ENCODE measurements around the gene PARD3B.

PARD3B gene

DNA sequence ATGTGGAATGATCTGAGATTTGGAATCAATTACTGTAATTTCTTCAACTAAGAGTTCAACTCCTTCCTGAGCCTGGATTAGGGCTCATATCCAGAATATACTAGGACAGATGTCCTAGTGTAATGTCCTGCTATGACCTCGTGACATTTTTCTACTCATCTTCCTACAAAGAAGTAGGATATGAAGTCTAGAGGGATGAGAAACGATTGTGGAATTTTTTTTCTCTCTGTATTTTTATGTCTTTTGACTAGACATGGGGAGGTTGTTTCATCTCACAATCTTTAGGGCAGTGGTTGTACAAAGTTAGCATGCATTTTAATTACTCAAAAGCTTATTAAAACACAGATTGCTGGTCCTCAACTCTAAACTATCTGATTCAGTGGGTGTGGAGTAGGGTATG, 203.0 kb downstream of the PARD3B start:
- no peak for FAIRE-seq
- TF ChIP-seq POLR2A (IDR thresholded peaks at IDR 0.05; ENCODE audit: low read depth, low read length) = no peak
- TF ChIP-seq TAF1 (IDR thresholded peaks at IDR 0.05; ENCODE audit: borderline replicate concordance, low read depth, low read length) = no peak
- TF ChIP-seq POLR2AphosphoS5 (IDR thresholded peaks at IDR 0.05; ENCODE audit: low read depth, low read length) = no peak
- no peak for DNase-seq (ENCODE audit: insufficient read length)

DNA sequence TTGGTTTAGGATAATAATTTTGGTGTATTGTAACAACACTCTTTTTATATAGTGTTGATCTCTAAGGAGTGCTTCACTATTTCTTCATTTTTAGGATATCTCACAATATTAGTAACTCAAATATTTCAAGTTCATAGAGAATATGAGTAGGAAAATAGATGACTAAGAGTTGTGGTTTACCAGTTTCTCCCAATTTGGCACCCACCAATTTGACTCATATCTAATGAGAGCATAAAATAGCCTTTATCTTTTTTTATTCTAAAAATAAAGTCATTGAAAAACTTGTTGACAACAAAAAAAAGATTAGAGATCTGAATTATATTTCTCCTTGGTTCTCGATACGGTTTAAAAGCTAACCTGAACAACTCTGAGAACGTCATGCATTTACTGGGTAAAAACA, 204.0 kb downstream of the PARD3B start:
- no peak for TF ChIP-seq TAF1 (IDR thresholded peaks at IDR 0.05; ENCODE audit: borderline replicate concordance, low read depth, low read length)
- TF ChIP-seq POLR2A (IDR thresholded peaks at IDR 0.05; ENCODE audit: low read depth, low read length) = no peak
- TF ChIP-seq POLR2AphosphoS5 (IDR thresholded peaks at IDR 0.05; ENCODE audit: low read depth, low read length) = no peak
- DNase-seq (ENCODE audit: insufficient read length) (no peak), FAIRE-seq (no peak)

DNA sequence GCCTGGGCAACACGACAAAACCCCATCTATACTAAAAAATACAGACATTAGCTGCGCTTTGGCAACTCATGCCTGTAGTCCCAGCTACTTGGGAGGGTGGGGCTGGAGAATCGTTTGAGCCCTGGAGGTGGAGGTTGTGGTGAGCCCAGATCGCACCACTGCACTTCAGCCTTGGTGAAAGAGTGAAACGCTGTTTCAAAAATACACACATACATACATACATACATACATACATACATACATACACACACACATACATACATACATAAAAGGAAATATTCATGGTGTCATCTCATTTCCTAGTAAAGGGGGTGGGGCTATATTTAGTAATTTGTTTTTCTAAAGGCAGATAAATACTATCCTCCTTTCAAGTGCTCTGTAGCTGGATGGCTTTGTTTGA, 205.1 kb downstream of the PARD3B start:
- FAIRE-seq (no peak), DNase-seq (ENCODE audit: insufficient read length) (no peak)
- TF ChIP-seq POLR2A (IDR thresholded peaks at IDR 0.05; ENCODE audit: low read depth, low read length) (no peak), POLR2AphosphoS5 (IDR thresholded peaks at IDR 0.05; ENCODE audit: low read depth, low read length) (no peak)

DNA sequence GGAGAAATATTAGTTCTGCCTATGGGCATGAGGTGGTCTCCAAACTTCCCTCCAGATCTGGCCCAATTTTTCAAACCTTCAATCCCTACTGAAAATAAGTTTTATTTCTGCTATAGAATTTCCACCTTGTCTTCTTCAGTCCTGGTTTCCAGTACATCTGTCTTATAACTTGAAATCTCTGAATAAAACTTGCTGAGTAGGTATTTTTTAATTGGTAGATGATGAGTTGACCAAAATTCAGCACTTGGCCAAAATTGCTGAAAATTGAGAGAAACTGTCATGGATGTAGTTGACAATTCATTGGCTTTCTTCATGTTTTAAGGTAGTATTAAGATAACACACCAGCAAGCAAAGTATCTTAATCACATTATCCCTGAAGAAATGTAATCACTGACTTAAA, 206.2 kb downstream of the PARD3B start:
- FAIRE-seq (no peak), DNase-seq (ENCODE audit: insufficient read length) (no peak)
- TF ChIP-seq POLR2A (IDR thresholded peaks at IDR 0.05; ENCODE audit: low read depth, low read length) (no peak), TAF1 (IDR thresholded peaks at IDR 0.05; ENCODE audit: borderline replicate concordance, low read depth, low read length) (no peak), POLR2AphosphoS5 (IDR thresholded peaks at IDR 0.05; ENCODE audit: low read depth, low read length) (no peak)

DNA sequence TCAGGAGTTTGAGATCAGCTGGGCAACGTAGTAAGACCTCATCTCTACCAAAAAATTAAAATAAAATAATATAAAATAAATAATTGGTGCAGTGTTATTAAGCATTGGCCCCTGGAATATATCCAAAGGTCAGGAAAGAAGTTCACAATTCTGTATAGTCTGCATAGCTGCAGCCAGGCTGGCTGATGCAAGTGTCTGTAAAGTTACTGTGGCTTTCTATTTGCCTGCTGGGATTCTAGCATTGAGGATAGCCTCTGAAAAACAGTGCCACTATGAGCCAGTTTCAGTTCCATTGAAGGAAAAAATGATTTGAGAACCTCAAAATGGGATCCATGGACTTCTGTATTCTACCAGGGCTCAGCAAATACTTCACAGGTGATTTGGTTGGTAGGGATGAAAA, 208.6 kb downstream of the PARD3B start:
- FAIRE-seq (no peak), DNase-seq (ENCODE audit: insufficient read length) (no peak)
- TF ChIP-seq POLR2AphosphoS5 (IDR thresholded peaks at IDR 0.05; ENCODE audit: low read depth, low read length) = no peak
- no peak for TF ChIP-seq TAF1 (IDR thresholded peaks at IDR 0.05; ENCODE audit: borderline replicate concordance, low read depth, low read length)
- no peak for TF ChIP-seq POLR2A (IDR thresholded peaks at IDR 0.05; ENCODE audit: low read depth, low read length)

DNA sequence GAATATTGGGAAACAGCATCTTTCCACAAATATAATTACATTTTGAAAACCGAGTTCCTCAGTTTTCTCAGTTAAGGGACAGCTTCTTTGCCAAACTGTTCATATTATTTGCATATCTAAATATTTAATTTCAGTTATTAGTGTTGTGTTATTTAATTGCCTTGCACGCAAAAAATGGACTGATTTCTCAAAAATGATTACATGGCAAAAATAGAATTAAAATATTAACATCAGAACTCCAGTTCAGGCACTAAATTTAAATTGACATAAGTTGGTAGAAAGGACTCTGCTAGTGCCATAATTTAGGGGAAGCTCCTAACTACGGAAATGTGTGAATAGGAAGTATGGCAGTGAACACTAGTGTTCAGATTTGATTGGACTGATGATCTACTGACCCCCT, 209.6 kb downstream of the PARD3B start:
- no peak for TF ChIP-seq POLR2AphosphoS5 (IDR thresholded peaks at IDR 0.05; ENCODE audit: low read depth, low read length)
- no peak for TF ChIP-seq TAF1 (IDR thresholded peaks at IDR 0.05; ENCODE audit: borderline replicate concordance, low read depth, low read length)
- TF ChIP-seq POLR2A (IDR thresholded peaks at IDR 0.05; ENCODE audit: low read depth, low read length) = no peak
- FAIRE-seq (no peak), DNase-seq (ENCODE audit: insufficient read length) (no peak)

DNA sequence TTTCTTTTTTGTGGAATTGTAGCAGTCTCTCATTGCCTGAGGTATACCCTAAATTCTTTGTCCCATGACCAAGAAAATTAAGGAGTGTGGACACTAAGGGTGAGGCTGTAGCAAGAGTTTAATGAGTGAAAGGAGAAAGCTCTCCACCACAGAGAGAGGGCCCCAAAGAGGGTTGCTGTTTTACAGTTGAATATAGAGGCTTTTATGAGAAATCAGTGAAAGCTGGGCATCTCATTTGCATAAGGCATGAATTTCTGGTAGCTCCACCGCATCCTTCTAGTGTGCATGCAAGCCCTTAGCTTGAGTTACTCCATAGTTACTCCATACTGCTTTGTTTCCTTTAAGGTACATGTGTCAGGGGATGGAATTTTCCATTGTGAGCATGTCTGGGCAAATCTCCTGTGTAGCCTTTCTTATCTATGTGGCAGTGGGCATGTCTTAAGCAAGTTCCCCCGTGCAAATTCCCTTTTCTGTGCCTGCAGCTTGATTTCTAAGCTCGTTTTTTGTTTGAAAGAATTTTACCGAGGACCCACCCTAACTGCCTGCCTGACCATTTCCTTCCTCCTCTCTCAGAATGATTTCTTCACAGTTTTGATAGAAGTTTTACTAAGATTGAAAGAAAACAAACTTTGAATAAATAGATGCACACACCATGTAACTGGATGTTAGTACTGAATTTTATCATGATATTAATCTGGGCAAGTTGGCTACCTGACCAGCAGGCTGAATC, 218.9 kb downstream of the PARD3B start:
- TF ChIP-seq TAF1 (IDR thresholded peaks at IDR 0.05; ENCODE audit: borderline replicate concordance, low read depth, low read length) (no peak), POLR2A (IDR thresholded peaks at IDR 0.05; ENCODE audit: low read depth, low read length) (no peak), POLR2AphosphoS5 (IDR thresholded peaks at IDR 0.05; ENCODE audit: low read depth, low read length) (no peak)
- FAIRE-seq (no peak), DNase-seq (ENCODE audit: insufficient read length) (no peak)

DNA sequence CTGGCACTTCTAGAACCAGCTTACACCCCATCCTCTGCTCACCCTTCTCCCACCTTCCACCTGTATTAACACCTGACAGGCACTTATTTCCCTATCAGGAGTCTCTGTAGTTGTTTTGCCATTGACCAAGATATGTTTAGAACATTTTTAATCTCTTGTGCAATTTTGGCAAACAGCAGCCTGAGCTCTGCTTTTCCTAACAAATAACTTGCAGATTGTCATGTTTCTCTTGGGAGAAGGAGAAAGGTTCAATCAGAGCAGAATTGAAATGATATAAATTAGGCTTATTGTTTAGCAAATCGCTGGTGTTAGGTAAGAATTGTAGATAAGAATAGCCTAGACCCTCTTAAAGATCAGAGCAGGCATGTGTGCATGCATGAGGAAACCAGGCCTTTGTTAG, 225.5 kb downstream of the PARD3B start:
- DNase-seq (ENCODE audit: insufficient read length) = no peak
- FAIRE-seq = no peak
- TF ChIP-seq POLR2AphosphoS5 (IDR thresholded peaks at IDR 0.05; ENCODE audit: low read depth, low read length) = no peak
- TF ChIP-seq TAF1 (IDR thresholded peaks at IDR 0.05; ENCODE audit: borderline replicate concordance, low read depth, low read length) = no peak
- no peak for TF ChIP-seq POLR2A (IDR thresholded peaks at IDR 0.05; ENCODE audit: low read depth, low read length)

DNA sequence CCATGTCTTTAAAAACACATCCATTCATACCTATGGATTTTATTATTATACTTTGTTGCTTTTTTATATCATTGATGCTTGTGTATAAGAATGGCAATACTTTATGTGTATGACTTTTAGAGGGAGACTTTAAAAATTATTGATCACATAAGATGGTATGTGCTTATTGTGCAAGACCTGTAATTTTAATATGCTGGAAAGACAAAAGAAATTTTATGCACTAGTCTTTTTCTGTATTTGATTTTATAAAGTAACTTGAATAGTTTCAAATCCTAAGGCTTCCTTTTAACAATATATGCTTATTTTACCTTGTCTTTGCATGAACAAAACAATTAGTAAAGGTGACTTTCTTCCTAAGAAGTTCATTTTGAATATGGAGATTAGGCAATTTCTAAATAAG, 226.4 kb downstream of the PARD3B start:
- TF ChIP-seq POLR2AphosphoS5 (IDR thresholded peaks at IDR 0.05; ENCODE audit: low read depth, low read length) (no peak), TAF1 (IDR thresholded peaks at IDR 0.05; ENCODE audit: borderline replicate concordance, low read depth, low read length) (no peak)
- FAIRE-seq (no peak), DNase-seq (ENCODE audit: insufficient read length) (no peak)

DNA sequence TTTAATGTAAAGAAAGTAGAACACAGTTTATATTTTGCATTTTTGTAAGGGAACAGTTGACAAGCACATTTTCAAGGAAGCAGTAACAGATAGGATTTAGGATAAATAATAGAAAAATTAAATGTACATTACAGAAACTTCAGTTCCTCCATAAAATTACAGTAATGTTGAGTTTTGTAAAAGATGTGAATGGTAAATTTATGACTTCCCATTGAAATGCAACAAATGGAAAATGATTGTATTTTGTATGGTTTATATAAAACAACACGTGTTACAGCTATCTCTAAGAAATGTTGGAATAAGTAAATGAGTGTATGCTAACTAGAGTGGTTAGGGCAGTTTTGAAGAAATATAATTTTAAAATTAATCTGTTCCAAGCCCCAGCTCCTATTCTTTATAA, 227.3 kb downstream of the PARD3B start:
- TF ChIP-seq POLR2AphosphoS5 (IDR thresholded peaks at IDR 0.05; ENCODE audit: low read depth, low read length) (no peak), POLR2A (IDR thresholded peaks at IDR 0.05; ENCODE audit: low read depth, low read length) (no peak), TAF1 (IDR thresholded peaks at IDR 0.05; ENCODE audit: borderline replicate concordance, low read depth, low read length) (no peak)
- no peak for DNase-seq (ENCODE audit: insufficient read length)
- no peak for FAIRE-seq

DNA sequence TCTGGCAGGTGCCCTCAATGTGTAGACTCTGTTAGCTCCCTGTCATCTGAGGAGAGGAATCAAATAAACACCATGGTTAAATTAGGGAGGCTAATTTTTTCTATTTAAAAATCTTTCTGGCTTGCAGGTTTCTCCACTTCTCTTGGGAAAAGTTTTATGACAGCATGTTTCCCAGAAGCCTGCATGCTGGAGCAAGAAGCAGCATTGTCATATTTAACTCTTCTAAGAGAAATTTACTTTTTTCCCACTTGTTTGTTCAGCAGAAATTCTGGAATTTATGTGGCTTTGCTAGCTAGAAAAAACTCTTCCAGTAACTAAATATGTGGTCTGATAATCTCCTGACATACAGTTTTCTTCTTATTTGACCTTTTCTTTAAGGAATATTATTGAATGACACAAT, 230.5 kb downstream of the PARD3B start:
- no peak for DNase-seq (ENCODE audit: insufficient read length)
- no peak for TF ChIP-seq POLR2A (IDR thresholded peaks at IDR 0.05; ENCODE audit: low read depth, low read length)
- no peak for TF ChIP-seq POLR2AphosphoS5 (IDR thresholded peaks at IDR 0.05; ENCODE audit: low read depth, low read length)
- TF ChIP-seq TAF1 (IDR thresholded peaks at IDR 0.05; ENCODE audit: borderline replicate concordance, low read depth, low read length) = no peak
- FAIRE-seq = no peak

DNA sequence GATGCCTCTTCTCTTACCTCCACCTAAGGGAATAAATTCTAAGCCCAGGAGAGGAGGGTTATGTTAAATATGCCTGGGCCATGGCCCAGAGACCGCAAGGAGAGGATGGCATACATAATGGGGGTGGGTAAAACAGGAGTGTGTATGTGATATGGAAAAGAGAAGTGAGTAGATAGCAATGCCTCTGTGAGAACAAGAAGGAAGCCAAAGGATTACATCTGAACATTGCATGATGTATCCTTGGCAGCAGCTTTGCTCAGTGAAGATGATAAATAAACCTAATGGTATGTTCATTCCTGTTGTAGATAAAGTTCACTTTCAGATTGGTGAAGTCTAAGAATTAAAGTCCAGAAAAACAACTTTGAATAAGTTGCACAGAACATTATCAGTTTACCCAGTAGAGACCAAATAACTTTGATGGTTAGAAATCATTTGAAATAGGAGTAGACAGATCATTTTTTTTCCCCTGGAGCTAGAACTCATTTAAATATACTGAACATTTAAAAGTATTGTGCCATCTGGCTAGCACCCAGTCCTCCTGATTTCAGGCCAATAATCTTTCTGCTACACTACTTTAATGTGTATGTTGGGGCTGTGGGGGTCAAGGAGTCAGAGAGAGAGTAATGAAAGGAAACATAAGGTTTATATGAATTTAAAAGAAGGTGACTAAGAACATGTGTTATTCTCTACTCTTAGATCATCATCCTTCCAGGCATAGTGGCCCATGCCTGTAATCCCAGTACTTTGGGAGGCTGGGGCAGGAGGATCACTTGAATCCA, 231.7 kb downstream of the PARD3B start:
- no peak for FAIRE-seq
- no peak for TF ChIP-seq POLR2AphosphoS5 (IDR thresholded peaks at IDR 0.05; ENCODE audit: low read depth, low read length)
- no peak for TF ChIP-seq TAF1 (IDR thresholded peaks at IDR 0.05; ENCODE audit: borderline replicate concordance, low read depth, low read length)
- no peak for TF ChIP-seq POLR2A (IDR thresholded peaks at IDR 0.05; ENCODE audit: low read depth, low read length)

More for the DNA sequence above, 231.7 kb downstream of the PARD3B start:
- no peak for DNase-seq (ENCODE audit: insufficient read length)

Data from GM12892 (cell line).